HepG2 (cell line): Measurements from ENCODE around the gene SPPL2B. TPM values are rescaled to one million over a fixed set of nuclear protein-coding genes. Genes with fewer than 3 reads are reported as not detected.
A peak's percentile ranks its signal among the peaks of the same experiment; 100 is the strongest.

Source experiments
- AKAP8 ChIP-seq: sonication (generic); formaldehyde crosslinking; IDR thresholded peaks from 2 replicates; pipeline ENCODE4 v1.5.1; 2020; ENCODE audit warnings: mild to moderate bottlenecking, missing genetic modification reagents
- CBX1 ChIP-seq: IDR thresholded peaks from one replicate; pipeline ENCODE4 v1.6.1; 2016; ENCODE audit warnings: antibody characterized with exemption, low read depth
- FOXA3 ChIP-seq: IDR thresholded peaks from 2 replicates; pipeline ENCODE4 v1.6.1; 2016; ENCODE audit warnings: missing genetic modification reagents, missing compliant biosample characterization
- HNRNPL ChIP-seq: fragments of 200-400 bp; formaldehyde crosslinking; IDR thresholded peaks from 2 replicates; pipeline ENCODE4 v1.6.1; 2017; ENCODE audit warnings: mild to moderate bottlenecking, low read depth, low read length
- HNRNPUL1 ChIP-seq: fragments of 200-400 bp; formaldehyde crosslinking; IDR thresholded peaks from 2 replicates; pipeline ENCODE4 v1.6.1; 2017; ENCODE audit warnings: low read depth, mild to moderate bottlenecking, low read length, moderate library complexity
- HOXA3 ChIP-seq: sonication (generic); formaldehyde crosslinking; IDR thresholded peaks from 2 replicates; pipeline ENCODE4 v1.5.0; 2020; ENCODE audit warnings: missing genetic modification reagents
- HOXA9 ChIP-seq: sonication (generic); formaldehyde crosslinking; IDR thresholded peaks from 2 replicates; pipeline ENCODE4 v1.8.1; 2022; ENCODE audit warnings: missing genetic modification reagents, mild to moderate bottlenecking, moderate library complexity, borderline replicate concordance
- RBAK ChIP-seq: sonication (generic); formaldehyde crosslinking; IDR thresholded peaks from 2 replicates; pipeline ENCODE4 v1.5.1; 2020; ENCODE audit warnings: mild to moderate bottlenecking, missing genetic modification reagents
- RORA ChIP-seq: sonication (generic); formaldehyde crosslinking; IDR thresholded peaks from 2 replicates; pipeline ENCODE4 v1.5.0; 2020; ENCODE audit warnings: mild to moderate bottlenecking, missing genetic modification reagents, moderate library complexity
- ZFP36 ChIP-seq: fragments of 150-350 bp; IDR thresholded peaks from 2 replicates; pipeline ENCODE4 v1.6.1; 2018; ENCODE audit warnings: borderline replicate concordance, low read length, low read depth; ENCODE audit not compliant: partially characterized antibody
- ZFX ChIP-seq: sonication (generic); formaldehyde crosslinking; IDR thresholded peaks from 2 replicates; pipeline ENCODE4 v1.4.0; 2020; ENCODE audit warnings: mild to moderate bottlenecking, low read depth, missing genetic modification reagents, moderate library complexity
- ZNF101 ChIP-seq: sonication (generic); formaldehyde crosslinking; IDR thresholded peaks from 2 replicates; pipeline ENCODE4 v1.4.0; 2020; ENCODE audit warnings: mild to moderate bottlenecking, low read depth, missing genetic modification reagents, borderline replicate concordance
- ZNF160 ChIP-seq: sonication (generic); formaldehyde crosslinking; IDR thresholded peaks from 2 replicates; pipeline ENCODE4 v1.8.0; 2022; ENCODE audit warnings: mild to moderate bottlenecking, inconsistent platforms, missing genetic modification reagents
- ZNF17 ChIP-seq: sonication (generic); formaldehyde crosslinking; IDR thresholded peaks from 2 replicates; pipeline ENCODE4 v1.5.0; 2020; ENCODE audit warnings: mild to moderate bottlenecking, missing genetic modification reagents
- ZNF430 ChIP-seq: sonication (generic); formaldehyde crosslinking; IDR thresholded peaks from 2 replicates; pipeline ENCODE4 v1.9.0; 2021; ENCODE audit warnings: mild to moderate bottlenecking, missing genetic modification reagents
- ZNF768 ChIP-seq: sonication (generic); formaldehyde crosslinking; IDR thresholded peaks from 2 replicates; pipeline ENCODE4 v1.4.0; 2020; ENCODE audit warnings: missing genetic modification reagents
- ZNF891 ChIP-seq: sonication (generic); formaldehyde crosslinking; IDR thresholded peaks from 2 replicates; pipeline ENCODE4 v1.5.0; 2020; ENCODE audit warnings: mild to moderate bottlenecking, missing genetic modification reagents
- polyA plus RNA-seq, 8 experiments: library from polyadenylated mRNA; depleted of rRNA in 3 of 8; stranded (reverse) in 7 of 8; unstranded in 1 of 8; fragments of >200 nt; fragmentation: Illumina TruSeq in 4 of 8; extraction: Trizol in 4 of 8; gene quantifications; 2 replicates each; pipeline versions ENCODE4 v1.2.1 to v1.2.3, GENCODE V29; 2011 to 2016; ENCODE audit warnings: low read depth in 4 of 8, missing spikeins in 1 of 8, mixed read lengths in 1 of 8; ENCODE audit not compliant: insufficient read depth in 1 of 8
- total RNA-seq, 5 experiments: library from RNA; depleted of rRNA; stranded (reverse); fragments of >200 nt; fragmentation: Illumina TruSeq; extraction: Trizol; gene quantifications; 2 replicates each; pipeline ENCODE4 v1.2.3, GENCODE V29; 2016; ENCODE audit warnings: low read depth in 1 of 5
- TF ChIP-seq, protein P1 (sequence below): sonication (generic); formaldehyde crosslinking; IDR thresholded peaks from 2 replicates; pipeline ENCODE4 v1.8.0; 2023; ENCODE audit warnings: mild to moderate bottlenecking, missing genetic modification reagents
- TF ChIP-seq, protein P2 (sequence below): sonication (generic); formaldehyde crosslinking; IDR thresholded peaks from 2 replicates; pipeline ENCODE4 v1.4.0; 2020; ENCODE audit warnings: mild to moderate bottlenecking, missing genetic modification reagents
- TF ChIP-seq, protein P3 (sequence below): sonication (generic); formaldehyde crosslinking; IDR thresholded peaks from 2 replicates; pipeline ENCODE4 v1.5.0; 2020; ENCODE audit warnings: mild to moderate bottlenecking, missing genetic modification reagents, moderate library complexity
- TF ChIP-seq, protein P4 (sequence below): sonication (generic); formaldehyde crosslinking; IDR thresholded peaks from 2 replicates; pipeline ENCODE4 v1.8.0; 2022; ENCODE audit warnings: mild to moderate bottlenecking, missing genetic modification reagents
- TF ChIP-seq, protein P5 (sequence below), 2 experiments: sonication (generic) in 1 of 2; formaldehyde crosslinking in 1 of 2; IDR thresholded peaks; 2 replicates each; pipeline versions ENCODE4 v1.4.0 to v1.6.1; 2018 to 2020; ENCODE audit warnings: missing genetic modification reagents in 2 of 2, borderline replicate concordance in 1 of 2, low read depth in 1 of 2, mild to moderate bottlenecking in 1 of 2, missing biosample characterization in 1 of 2

SPPL2B gene
- total and polyA plus RNA-seq, 2 of the 13 experiments (the other 11 are each of a cell fraction or from before 2014, with no cell fraction given), result 14.9 to 15.2 TPM

DNA sequence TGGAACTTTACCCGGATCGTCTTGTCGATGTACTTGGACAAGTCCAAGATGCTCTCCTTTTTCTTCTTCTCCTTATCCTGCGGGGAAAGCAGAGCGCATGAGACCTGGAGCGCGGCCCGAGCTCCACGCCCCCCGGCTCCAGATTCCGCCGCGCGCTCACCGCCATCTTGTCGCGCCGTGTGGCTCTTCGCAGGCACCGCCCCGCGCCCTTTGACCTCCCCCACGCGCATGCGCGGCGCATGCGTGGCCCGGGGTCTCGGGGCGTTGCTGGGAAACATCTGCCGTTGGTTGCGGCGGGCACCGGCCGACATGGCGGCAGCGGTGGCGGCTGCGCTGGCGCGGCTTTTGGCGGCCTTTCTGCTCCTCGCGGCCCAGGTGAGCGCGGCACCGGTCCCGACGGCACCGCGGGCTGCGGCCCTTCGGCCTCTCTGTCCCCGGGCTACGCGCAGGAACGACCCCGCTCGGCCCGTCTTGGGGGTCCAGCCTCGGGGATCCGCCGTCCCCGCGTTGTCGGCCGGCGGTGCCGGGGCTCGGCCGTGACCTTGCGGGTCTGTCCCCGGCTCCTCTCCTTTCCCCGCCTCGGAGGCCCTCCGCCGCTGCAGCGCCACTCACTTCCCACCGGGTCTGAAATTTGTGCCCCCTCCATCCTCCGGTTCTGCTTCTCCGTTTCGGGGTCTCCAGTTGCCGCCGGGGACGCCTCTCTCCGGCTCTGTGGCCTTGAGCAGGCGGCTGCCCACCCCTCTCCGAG is at the start of gene SPPL2B, which contains the start of gene LSM7 (continued):
- TF ChIP-seq, protein P1, sequence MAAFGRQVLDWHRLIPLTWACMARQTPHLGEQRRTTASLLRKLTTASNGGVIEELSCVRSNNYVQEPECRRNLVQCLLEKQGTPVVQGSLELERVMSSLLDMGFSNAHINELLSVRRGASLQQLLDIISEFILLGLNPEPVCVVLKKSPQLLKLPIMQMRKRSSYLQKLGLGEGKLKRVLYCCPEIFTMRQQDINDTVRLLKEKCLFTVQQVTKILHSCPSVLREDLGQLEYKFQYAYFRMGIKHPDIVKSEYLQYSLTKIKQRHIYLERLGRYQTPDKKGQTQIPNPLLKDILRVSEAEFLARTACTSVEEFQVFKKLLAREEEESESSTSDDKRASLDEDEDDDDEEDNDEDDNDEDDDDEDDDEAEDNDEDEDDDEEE (CRISPR knock-in tag), result 0 out of 2 replicates have a peak, but pooled peaks have one; percentile 30
- no peak for TF ChIP-seq HNRNPUL1
- no peak for TF ChIP-seq ZNF430 (CRISPR knock-in tag)
- peak; percentile 63 for TF ChIP-seq CBX1
- TF ChIP-seq ZNF101 (CRISPR knock-in tag), result no peak
- TF ChIP-seq HNRNPL, result no peak
- no peak for TF ChIP-seq ZFP36
- no peak; the same call in 1 of the 2 replicates for TF ChIP-seq AKAP8 (CRISPR knock-in tag)
- TF ChIP-seq, protein P2, sequence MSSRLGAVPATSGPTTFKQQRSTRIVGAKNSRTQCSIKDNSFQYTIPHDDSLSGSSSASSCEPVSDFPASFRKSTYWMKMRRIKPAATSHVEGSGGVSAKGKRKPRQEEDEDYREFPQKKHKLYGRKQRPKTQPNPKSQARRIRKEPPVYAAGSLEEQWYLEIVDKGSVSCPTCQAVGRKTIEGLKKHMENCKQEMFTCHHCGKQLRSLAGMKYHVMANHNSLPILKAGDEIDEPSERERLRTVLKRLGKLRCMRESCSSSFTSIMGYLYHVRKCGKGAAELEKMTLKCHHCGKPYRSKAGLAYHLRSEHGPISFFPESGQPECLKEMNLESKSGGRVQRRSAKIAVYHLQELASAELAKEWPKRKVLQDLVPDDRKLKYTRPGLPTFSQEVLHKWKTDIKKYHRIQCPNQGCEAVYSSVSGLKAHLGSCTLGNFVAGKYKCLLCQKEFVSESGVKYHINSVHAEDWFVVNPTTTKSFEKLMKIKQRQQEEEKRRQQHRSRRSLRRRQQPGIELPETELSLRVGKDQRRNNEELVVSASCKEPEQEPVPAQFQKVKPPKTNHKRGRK, result no peak
- TF ChIP-seq RORA, result no peak
- TF ChIP-seq FOXA3, result 0 out of 2 replicates have a peak, but pooled peaks have one; percentile 22
- TF ChIP-seq, protein P3, sequence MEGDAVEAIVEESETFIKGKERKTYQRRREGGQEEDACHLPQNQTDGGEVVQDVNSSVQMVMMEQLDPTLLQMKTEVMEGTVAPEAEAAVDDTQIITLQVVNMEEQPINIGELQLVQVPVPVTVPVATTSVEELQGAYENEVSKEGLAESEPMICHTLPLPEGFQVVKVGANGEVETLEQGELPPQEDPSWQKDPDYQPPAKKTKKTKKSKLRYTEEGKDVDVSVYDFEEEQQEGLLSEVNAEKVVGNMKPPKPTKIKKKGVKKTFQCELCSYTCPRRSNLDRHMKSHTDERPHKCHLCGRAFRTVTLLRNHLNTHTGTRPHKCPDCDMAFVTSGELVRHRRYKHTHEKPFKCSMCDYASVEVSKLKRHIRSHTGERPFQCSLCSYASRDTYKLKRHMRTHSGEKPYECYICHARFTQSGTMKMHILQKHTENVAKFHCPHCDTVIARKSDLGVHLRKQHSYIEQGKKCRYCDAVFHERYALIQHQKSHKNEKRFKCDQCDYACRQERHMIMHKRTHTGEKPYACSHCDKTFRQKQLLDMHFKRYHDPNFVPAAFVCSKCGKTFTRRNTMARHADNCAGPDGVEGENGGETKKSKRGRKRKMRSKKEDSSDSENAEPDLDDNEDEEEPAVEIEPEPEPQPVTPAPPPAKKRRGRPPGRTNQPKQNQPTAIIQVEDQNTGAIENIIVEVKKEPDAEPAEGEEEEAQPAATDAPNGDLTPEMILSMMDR (CRISPR knock-in tag), result no peak
- TF ChIP-seq ZNF768 (CRISPR knock-in tag), result no peak
- TF ChIP-seq HOXA3 (CRISPR knock-in tag), result peak; percentile 95
- no peak for TF ChIP-seq ZNF891
- TF ChIP-seq ZFX (CRISPR knock-in tag), result peak; percentile 82
- no peak for TF ChIP-seq RBAK
- TF ChIP-seq, protein P4, sequence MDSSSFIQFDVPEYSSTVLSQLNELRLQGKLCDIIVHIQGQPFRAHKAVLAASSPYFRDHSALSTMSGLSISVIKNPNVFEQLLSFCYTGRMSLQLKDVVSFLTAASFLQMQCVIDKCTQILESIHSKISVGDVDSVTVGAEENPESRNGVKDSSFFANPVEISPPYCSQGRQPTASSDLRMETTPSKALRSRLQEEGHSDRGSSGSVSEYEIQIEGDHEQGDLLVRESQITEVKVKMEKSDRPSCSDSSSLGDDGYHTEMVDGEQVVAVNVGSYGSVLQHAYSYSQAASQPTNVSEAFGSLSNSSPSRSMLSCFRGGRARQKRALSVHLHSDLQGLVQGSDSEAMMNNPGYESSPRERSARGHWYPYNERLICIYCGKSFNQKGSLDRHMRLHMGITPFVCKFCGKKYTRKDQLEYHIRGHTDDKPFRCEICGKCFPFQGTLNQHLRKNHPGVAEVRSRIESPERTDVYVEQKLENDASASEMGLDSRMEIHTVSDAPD, result peak; percentile 58; the same call in 1 of the 2 replicates
- TF ChIP-seq ZNF17, result no peak
- no peak for TF ChIP-seq ZNF160 (CRISPR knock-in tag)
- TF ChIP-seq HOXA9 (CRISPR knock-in tag), result no peak
- TF ChIP-seq, protein P5, sequence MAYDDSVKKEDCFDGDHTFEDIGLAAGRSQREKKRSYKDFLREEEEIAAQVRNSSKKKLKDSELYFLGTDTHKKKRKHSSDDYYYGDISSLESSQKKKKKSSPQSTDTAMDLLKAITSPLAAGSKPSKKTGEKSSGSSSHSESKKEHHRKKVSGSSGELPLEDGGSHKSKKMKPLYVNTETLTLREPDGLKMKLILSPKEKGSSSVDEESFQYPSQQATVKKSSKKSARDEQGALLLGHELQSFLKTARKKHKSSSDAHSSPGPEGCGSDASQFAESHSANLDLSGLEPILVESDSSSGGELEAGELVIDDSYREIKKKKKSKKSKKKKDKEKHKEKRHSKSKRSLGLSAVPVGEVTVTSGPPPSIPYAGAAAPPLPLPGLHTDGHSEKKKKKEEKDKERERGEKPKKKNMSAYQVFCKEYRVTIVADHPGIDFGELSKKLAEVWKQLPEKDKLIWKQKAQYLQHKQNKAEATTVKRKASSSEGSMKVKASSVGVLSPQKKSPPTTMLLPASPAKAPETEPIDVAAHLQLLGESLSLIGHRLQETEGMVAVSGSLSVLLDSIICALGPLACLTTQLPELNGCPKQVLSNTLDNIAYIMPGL (CRISPR knock-in tag; IDR thresholded peaks at IDR 0.05; ENCODE audit: borderline replicate concordance in 1 of 2, low read depth in 1 of 2), result peak in 1 of 2 experiments; percentile 61; a peak in 1 of 4 replicates
